HepG2 (cell line): ENCODE measurements around the gene TMEM178A. TPM values are rescaled to one million over a fixed set of nuclear protein-coding genes. Genes with fewer than 3 reads are reported as not detected.

Source experiments
- ATAC-seq: fragments of 200-7000 bp; cut with Tn5 transposase; 3 replicates; pipeline ENCODE4 v1.9.1; 2020; ENCODE audit warnings: mild to moderate bottlenecking, moderate library complexity
- BruUV-seq: library from RNA; stranded (reverse); fragments of 400-500 nt; replicated peaks from 2 replicates; lab custom pipeline; 2021; lab: Mats Ljungman, UMichigan
- CTCF ChIA-PET: fragments of 300-600 bp; formaldehyde crosslinking; extraction: SDS; loops from one replicate; lab custom pipeline; 2021; ENCODE audit warnings: low total read pairs, inconsistent platforms, low intra/inter-chr PET ratio; lab: Yijun Ruan, JAX
- POLR2A ChIA-PET: fragments of 350-600 bp; sonication (Branson Sonifier 250); formaldehyde crosslinking; loops from one replicate; lab custom pipeline; 2020; ENCODE audit warnings: antibody characterized with exemption, inconsistent platforms; lab: Yijun Ruan, JAX
- DNase-seq: peaks from one replicate; pipeline ENCODE4 v3.0.0-alpha.2; 2015; ENCODE audit warnings: low spot score
- FAIRE-seq: peaks from 3 replicates; lab custom pipeline; 2011; peaks lifted over from hg19 to GRCh38; lab: Jason Lieb, UNC
- H2AFZ ChIP-seq: one replicate; pipeline ENCODE4 v1.6.1; 2011; ENCODE audit warnings: low read length, inconsistent platforms
- H3K27ac ChIP-seq: fragments of 300-600 bp; 3 replicates; pipeline ENCODE4 v1.8.0; 2011; ENCODE audit warnings: mixed run types, mild to moderate bottlenecking, mixed read lengths, low read length, inconsistent platforms; ENCODE audit not compliant: insufficient read depth; ENCODE audit errors: extremely low read length
- H3K27me3 ChIP-seq, 2 experiments: fragments of 200-600 bp in 1 of 2; 2 replicates in 1 of 2; 3 replicates in 1 of 2; pipeline versions ENCODE4 v1.6.0 to v1.8.0; 2011; ENCODE audit warnings: low read length in 2 of 2, mild to moderate bottlenecking in 2 of 2, moderate library complexity in 2 of 2, inconsistent platforms in 1 of 2; ENCODE audit not compliant: insufficient read depth in 2 of 2, control insufficient read depth in 1 of 2
- H3K36me3 ChIP-seq, 2 experiments: fragments of 200-600 bp in 1 of 2; replicated peaks in 1 of 2; 2 replicates in 1 of 2; 3 replicates in 1 of 2; pipeline versions ENCODE4 v1.5.1 to v1.8.0; 2011; ENCODE audit warnings: low read length in 2 of 2, inconsistent platforms in 1 of 2; ENCODE audit not compliant: insufficient read depth in 2 of 2, control insufficient read depth in 1 of 2
- H3K4me1 ChIP-seq: 2 replicates; pipeline ENCODE4 v1.5.1; 2012; ENCODE audit warnings: low read length, inconsistent platforms; ENCODE audit not compliant: insufficient read depth
- H3K4me2 ChIP-seq: 2 replicates; pipeline ENCODE4 v1.6.0; 2011; ENCODE audit warnings: low read depth, low read length, inconsistent platforms
- H3K4me3 ChIP-seq, 3 experiments: fragments of 200-600 bp in 1 of 3; sonication (generic), shearing (Covaris generic) in 1 of 3; replicated peaks in 1 of 3; 2 replicates each; pipeline ENCODE4 v1.5.1; 2011 to 2016; ENCODE audit warnings: low read length in 3 of 3, inconsistent platforms in 2 of 3, low read depth in 2 of 3, mild to moderate bottlenecking in 2 of 3, control low read depth in 1 of 3, mixed read lengths in 1 of 3; ENCODE audit not compliant: insufficient read depth in 1 of 3
- H3K79me2 ChIP-seq: one replicate; pipeline ENCODE4 v1.6.1; 2011; ENCODE audit warnings: low read length, inconsistent platforms; ENCODE audit not compliant: insufficient read depth
- H3K9ac ChIP-seq: 2 replicates; pipeline ENCODE4 v1.6.0; 2011; ENCODE audit warnings: mild to moderate bottlenecking, low read depth, low read length, inconsistent platforms; ENCODE audit not compliant: insufficient read depth
- H3K9me3 ChIP-seq: 2 replicates; pipeline ENCODE4 v1.5.1; 2012; ENCODE audit warnings: mild to moderate bottlenecking, low read length
- H4K20me1 ChIP-seq: 2 replicates; pipeline ENCODE4 v1.6.0; 2011; ENCODE audit warnings: inconsistent platforms, mild to moderate bottlenecking, low read length, moderate library complexity; ENCODE audit not compliant: insufficient read depth
- MTERF4 ChIP-seq: sonication (generic); formaldehyde crosslinking; IDR thresholded peaks from 2 replicates; pipeline ENCODE4 v1.8.0; 2023; ENCODE audit warnings: mild to moderate bottlenecking, missing genetic modification reagents
- ZBED4 ChIP-seq: sonication (generic); formaldehyde crosslinking; IDR thresholded peaks from 2 replicates; pipeline ENCODE4 v1.4.0; 2020; ENCODE audit warnings: missing genetic modification reagents, borderline replicate concordance
- WGBS: methylation state at CpG from one replicate; pipeline ENCODE4 v1.1.6; 2017; ENCODE audit warnings: low lambda C conversion rate; 5-methylcytosine and 5-hydroxymethylcytosine counted together
- in situ Hi-C: cut with HindIII; loops from 2 replicates; pipeline ENCODE4 v1.10.0; 2017; ENCODE audit warnings: low pct_unique_long_range_greater_than_20kb; ENCODE audit not compliant: extremely low pct_ligation_motif_present
- intact Hi-C: fragments of 100-400 bp; cut with micrococcal nuclease; formaldehyde crosslinking; loops from one replicate; pipeline ENCODE4 v1.10.0; 2022; ENCODE audit not compliant: unreplicated experiment
- polyA plus RNA-seq, 8 experiments: library from polyadenylated mRNA; depleted of rRNA in 3 of 8; stranded (reverse) in 7 of 8; unstranded in 1 of 8; fragments of >200 nt; fragmentation: Illumina TruSeq in 4 of 8; extraction: Trizol in 4 of 8; gene quantifications; 2 replicates each; pipeline versions ENCODE4 v1.2.1 to v1.2.3, GENCODE V29; 2011 to 2016; ENCODE audit warnings: low read depth in 4 of 8, missing spikeins in 1 of 8, mixed read lengths in 1 of 8; ENCODE audit not compliant: insufficient read depth in 1 of 8
- total RNA-seq, 5 experiments: library from RNA; depleted of rRNA; stranded (reverse); fragments of >200 nt; fragmentation: Illumina TruSeq; extraction: Trizol; gene quantifications; 2 replicates each; pipeline ENCODE4 v1.2.3, GENCODE V29; 2016; ENCODE audit warnings: low read depth in 1 of 5

Gene TMEM178A
- total and polyA plus RNA-seq, 2 of the 13 experiments (the other 11 are each of a cell fraction or from before 2014, with no cell fraction given) = 0.38 to 3.3 TPM

DNA sequence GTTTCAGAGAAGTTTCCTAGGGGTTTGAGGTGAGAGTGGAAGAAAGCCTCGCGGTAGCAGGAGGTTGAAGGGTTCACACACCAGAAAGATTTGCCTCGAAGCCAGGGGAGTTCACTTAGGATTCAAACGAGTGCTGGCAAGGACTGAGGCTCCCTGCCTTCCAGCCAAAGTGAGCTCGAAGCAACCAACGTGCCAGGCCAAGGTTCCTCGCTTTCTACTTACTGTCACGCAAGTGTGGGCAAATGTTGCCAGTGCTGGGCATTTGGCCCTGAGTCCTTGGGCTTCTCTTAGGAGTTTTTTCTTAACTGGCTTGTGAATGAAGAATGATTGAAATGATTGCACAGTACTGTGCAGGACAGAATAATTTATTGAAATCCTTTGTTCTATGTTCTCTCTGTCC is 53.6 kb downstream of the TMEM178A start:
- POLR2A ChIA-PET = no interaction called here
- intact Hi-C loops (loop anchor here (2.0 kb wide), 1 partner anchor 15 kb away; no protein-coding TSS in a partner anchor), in situ Hi-C loops (loop anchor here (5.0 kb wide), 1 partner anchor 207 kb away; no protein-coding TSS in a partner anchor)
- H3K27me3 ChIP-seq = peaks cover 2 to 37% of the 10 kb centered on the region in 2 experiments; a peak in 4 of 5 replicates
- no peak overlapping the region for H3K4me3 ChIP-seq
- no peak overlapping the region for H2AFZ ChIP-seq
- FAIRE-seq (no peak), DNase-seq (no peak), ATAC-seq (no peak)
- no peak overlapping the region for H3K9ac ChIP-seq
- no peaks in the 10 kb centered on the region for H3K36me3 ChIP-seq
- no peak overlapping the region for H3K4me2 ChIP-seq
- BruUV-seq = no TSS peak
- H4K20me1 ChIP-seq = no peaks in the 10 kb centered on the region
- no peaks in the 10 kb centered on the region for H3K79me2 ChIP-seq
- CTCF ChIA-PET = no interaction called here
- TF ChIP-seq ZBED4 (CRISPR knock-in tag) (no peak), MTERF4 (0 out of 2 replicates have a peak, but pooled peaks have one; percentile 49)
- no peaks in the 10 kb centered on the region for H3K9me3 ChIP-seq
- peaks cover 34% of the 10 kb centered on the region for H3K4me1 ChIP-seq
- WGBS = 62% methylated on average over 8 of the region's 8 CpGs
- H3K27ac ChIP-seq = no peak overlapping the region
